GM19240 (cell line): ENCODE results near the gene NID2.

Experiments
- DNase-seq: peaks from one replicate; pipeline ENCODE4 v3.0.0; 2011; ENCODE audit warnings: low spot score; ENCODE audit not compliant: insufficient read length

The NID2 gene

GRCh38 chr14:52080808-52081755 is 12.2 kb upstream of the NID2 start:
- no peak for DNase-seq

- no peak for DNase-seq
These were observed 11.4 kb upstream of the NID2 start for GRCh38 chr14:52080158-52080800.

- no peak for DNase-seq
These were observed 10.5 kb upstream of the NID2 start for GRCh38 chr14:52079239-52079959.

GRCh38 chr14:52078721-52079120 is 9.9 kb upstream of the NID2 start:
- DNase-seq, result no peak

GRCh38 chr14:52078095-52078531 is 9.3 kb upstream of the NID2 start:
- no peak for DNase-seq

GRCh38 chr14:52077256-52077979 is 8.6 kb upstream of the NID2 start:
- DNase-seq, result no peak

- DNase-seq, result no peak
These were observed 7.5 kb upstream of the NID2 start for GRCh38 chr14:52076334-52076733.

- no peak for DNase-seq
These were observed 6.5 kb upstream of the NID2 start for GRCh38 chr14:52075371-52075770.

- DNase-seq, result no peak
These were observed 4.4 kb upstream of the NID2 start for GRCh38 chr14:52073251-52073650.

GRCh38 chr14:52072266-52072780 is 3.5 kb upstream of the NID2 start:
- DNase-seq, result no peak

- DNase-seq, result no peak
These were observed 2.8 kb upstream of the NID2 start for GRCh38 chr14:52071675-52072074.

GRCh38 chr14:52070051-52070431 is 1.2 kb upstream of the NID2 start:
- no peak for DNase-seq

- no peak for DNase-seq
These were observed 620 bp upstream of the NID2 start for GRCh38 chr14:52069307-52070050.

- no peak for DNase-seq
These were observed 815 bp downstream of the NID2 start for GRCh38 chr14:52067873-52068614.

GRCh38 chr14:52064174-52064573 is 4.7 kb downstream of the NID2 start:
- no peak for DNase-seq

GRCh38 chr14:52063052-52063462 is 5.8 kb downstream of the NID2 start:
- no peak for DNase-seq

GRCh38 chr14:52061890-52062289 is 7.0 kb downstream of the NID2 start:
- DNase-seq, result no peak

- DNase-seq, result no peak
These were observed 7.5 kb downstream of the NID2 start for GRCh38 chr14:52061390-52061789.

GRCh38 chr14:52060080-52060479 is 8.8 kb downstream of the NID2 start:
- no peak for DNase-seq

GRCh38 chr14:52059649-52060048 is 9.2 kb downstream of the NID2 start:
- no peak for DNase-seq
